PFSK-1 (cell line): ENCODE results near the gene RBP7.

Source experiments
- FOXP2 ChIP-seq: optimal IDR thresholded peaks from 2 replicates; pipeline ENCODE3; 2011; ENCODE audit warnings: borderline replicate concordance, control low read depth, inconsistent platforms; ENCODE audit not compliant: insufficient read depth; ENCODE audit errors: extremely low read length, extremely low read depth
- POLR2AphosphoS5 ChIP-seq: IDR thresholded peaks from 2 replicates; pipeline ENCODE4 v1.6.1; 2012; ENCODE audit warnings: low read depth, mild to moderate bottlenecking, control low read depth, low read length, moderate library complexity
- REST ChIP-seq, 2 experiments: IDR thresholded peaks; 2 replicates each; pipeline versions ENCODE4 v1.6.1 to v1.8.0; 2011 to 2012; ENCODE audit warnings: low read depth in 2 of 2, low read length in 2 of 2, control low read depth in 1 of 2, inconsistent platforms in 1 of 2, mild to moderate bottlenecking in 1 of 2, moderate library complexity in 1 of 2; ENCODE audit not compliant: insufficient read depth in 1 of 2
- SIN3A ChIP-seq: IDR thresholded peaks from 2 replicates; pipeline ENCODE4 v1.6.1; 2012; ENCODE audit warnings: mild to moderate bottlenecking, low read length, moderate library complexity, borderline replicate concordance; ENCODE audit not compliant: insufficient read depth
- TAF1 ChIP-seq: IDR thresholded peaks from 2 replicates; pipeline ENCODE4 v1.6.1; 2012; ENCODE audit warnings: low read length, control low read depth, borderline replicate concordance; ENCODE audit not compliant: insufficient read depth

Gene RBP7

GRCh38 chr1:10019561-10019960 lies 22.5 kb downstream of the RBP7 start:
- TF ChIP-seq SIN3A (no peak), FOXP2 (no peak), TAF1 (no peak), REST (IDR thresholded peaks at IDR 0.05; ENCODE audit: insufficient read depth in 1 of 2, low read depth in 2 of 2, low read length in 2 of 2) (no peak)

GRCh38 chr1:10020086-10020485 lies 23.1 kb downstream of the RBP7 start:
- TF ChIP-seq REST (IDR thresholded peaks at IDR 0.05; ENCODE audit: insufficient read depth in 1 of 2, low read depth in 2 of 2, low read length in 2 of 2) (no peak), SIN3A (no peak), FOXP2 (no peak), POLR2AphosphoS5 (no peak), TAF1 (no peak)

GRCh38 chr1:10022656-10023055 lies 25.6 kb downstream of the RBP7 start:
- TF ChIP-seq REST (IDR thresholded peaks at IDR 0.05; ENCODE audit: insufficient read depth in 1 of 2, low read depth in 2 of 2, low read length in 2 of 2) (no peak), POLR2AphosphoS5 (no peak), FOXP2 (no peak), TAF1 (no peak), SIN3A (no peak)

- TF ChIP-seq TAF1: no peak
- no peak for TF ChIP-seq REST (IDR thresholded peaks at IDR 0.05; ENCODE audit: insufficient read depth in 1 of 2, low read depth in 2 of 2, low read length in 2 of 2)
- TF ChIP-seq SIN3A: no peak
- no peak for TF ChIP-seq POLR2AphosphoS5
- no peak for TF ChIP-seq FOXP2
Observed at GRCh38 chr1:10025354-10025753, 28.3 kb downstream of the RBP7 start.

- TF ChIP-seq REST (IDR thresholded peaks at IDR 0.05; ENCODE audit: insufficient read depth in 1 of 2, low read depth in 2 of 2, low read length in 2 of 2): no peak
- TF ChIP-seq TAF1: no peak
- TF ChIP-seq POLR2AphosphoS5: no peak
Observed at GRCh38 chr1:10027027-10027426, 30.0 kb downstream of the RBP7 start.
